Kidney (tissue), 14 donors: ENCODE measurements around the gene ASTN1. TPM values are rescaled to one million over a fixed set of nuclear protein-coding genes. Genes with fewer than 3 reads are reported as not detected.

Source experiments
- DNase-seq, 5 donors: peaks; one replicate each; pipeline ENCODE4 v3.0.0-alpha.2; 2013 to 2020
- FAIRE-seq: peaks from 2 replicates; lab custom pipeline; 2012; peaks lifted over from hg19 to GRCh38; lab: Jason Lieb, UNC
- H3K27ac ChIP-seq, 2 donors: one replicate each; pipeline ENCODE4 v1.7.0; 2013; ENCODE audit warnings: low read depth in 2 of 2, low read length in 2 of 2, inconsistent platforms in 1 of 2
- H3K27me3 ChIP-seq: one replicate; pipeline ENCODE4 v1.7.1; 2013; ENCODE audit warnings: low read length, inconsistent platforms; ENCODE audit not compliant: control insufficient read depth, insufficient read depth
- H3K36me3 ChIP-seq, 3 donors: one replicate each; pipeline versions ENCODE4 v1.7.0 to v1.7.1; 2013; ENCODE audit warnings: low read length in 3 of 3, control low read depth in 1 of 3, inconsistent platforms in 1 of 3; ENCODE audit not compliant: insufficient read depth in 3 of 3, control insufficient read depth in 2 of 3
- H3K4me1 ChIP-seq, 3 donors: one replicate each; pipeline versions ENCODE4 v1.7.0 to v1.7.1; 2013; ENCODE audit warnings: low read length in 3 of 3, inconsistent platforms in 1 of 3, low read depth in 1 of 3; ENCODE audit not compliant: control insufficient read depth in 2 of 3, insufficient read depth in 2 of 3
- H3K4me3 ChIP-seq, 3 donors: one replicate each; pipeline versions ENCODE4 v1.7.0 to v1.8.1; 2013; ENCODE audit warnings: low read length in 3 of 3, control low read depth in 1 of 3, inconsistent platforms in 1 of 3
- H3K9ac ChIP-seq, 3 donors: one replicate each; pipeline versions ENCODE4 v1.7.0 to v1.7.1; 2013; ENCODE audit warnings: low read length in 3 of 3, control low read depth in 1 of 3, inconsistent platforms in 1 of 3
- H3K9me3 ChIP-seq, 3 donors: one replicate each; pipeline versions ENCODE4 v1.7.0 to v1.7.1; 2013; ENCODE audit warnings: low read length in 3 of 3, control low read depth in 1 of 3, inconsistent platforms in 1 of 3; ENCODE audit not compliant: control insufficient read depth in 2 of 3, insufficient read depth in 1 of 3
- intact Hi-C: fragments of 100-400 bp; cut with DNase I; formaldehyde crosslinking; loops from one replicate; pipeline ENCODE4 v1.11.1; 2022
- polyA plus RNA-seq: library from polyadenylated mRNA; stranded (reverse); fragments of 350-450 nt; fragmentation: Illumina TruSeq; extraction: RNeasy Lipid Tissue Mini Kit (QIAGEN cat#74804); gene quantifications from one replicate; pipeline ENCODE4 v1.2.3, GENCODE V29; 2014; ENCODE audit warnings: low read depth, low replicate concordance; ENCODE audit not compliant: insufficient read depth
- total RNA-seq: library from RNA; stranded (reverse); fragmentation: NEBNext Ultra II Directional; extraction: Animal tissue kit (Norgen Biotek cat#: 25700); gene quantifications from one replicate; pipeline ENCODE4 v1.2.1, GENCODE V29; 2021
- TF ChIP-seq, protein P1 (sequence below): IDR thresholded peaks from 3 replicates; pipeline ENCODE4 v1.5.1; 2012; ENCODE audit warnings: mild to moderate bottlenecking, moderate library complexity, borderline replicate concordance; ENCODE audit not compliant: insufficient read depth; ENCODE audit errors: extremely low read depth
- donor health status: control.
- donor health status: control.
- donor health status: control.
- donor health status: control.
- donor health status: control.
- donor health status: DM: yes; HTN: yes; CAD: no.
- donor health status: Normal renal cell carcinoma (clear cell type).

Gene ASTN1
- total and polyA plus RNA-seq, 2 donors from 2014 or later: 0.19 to 0.25 TPM

DNA sequence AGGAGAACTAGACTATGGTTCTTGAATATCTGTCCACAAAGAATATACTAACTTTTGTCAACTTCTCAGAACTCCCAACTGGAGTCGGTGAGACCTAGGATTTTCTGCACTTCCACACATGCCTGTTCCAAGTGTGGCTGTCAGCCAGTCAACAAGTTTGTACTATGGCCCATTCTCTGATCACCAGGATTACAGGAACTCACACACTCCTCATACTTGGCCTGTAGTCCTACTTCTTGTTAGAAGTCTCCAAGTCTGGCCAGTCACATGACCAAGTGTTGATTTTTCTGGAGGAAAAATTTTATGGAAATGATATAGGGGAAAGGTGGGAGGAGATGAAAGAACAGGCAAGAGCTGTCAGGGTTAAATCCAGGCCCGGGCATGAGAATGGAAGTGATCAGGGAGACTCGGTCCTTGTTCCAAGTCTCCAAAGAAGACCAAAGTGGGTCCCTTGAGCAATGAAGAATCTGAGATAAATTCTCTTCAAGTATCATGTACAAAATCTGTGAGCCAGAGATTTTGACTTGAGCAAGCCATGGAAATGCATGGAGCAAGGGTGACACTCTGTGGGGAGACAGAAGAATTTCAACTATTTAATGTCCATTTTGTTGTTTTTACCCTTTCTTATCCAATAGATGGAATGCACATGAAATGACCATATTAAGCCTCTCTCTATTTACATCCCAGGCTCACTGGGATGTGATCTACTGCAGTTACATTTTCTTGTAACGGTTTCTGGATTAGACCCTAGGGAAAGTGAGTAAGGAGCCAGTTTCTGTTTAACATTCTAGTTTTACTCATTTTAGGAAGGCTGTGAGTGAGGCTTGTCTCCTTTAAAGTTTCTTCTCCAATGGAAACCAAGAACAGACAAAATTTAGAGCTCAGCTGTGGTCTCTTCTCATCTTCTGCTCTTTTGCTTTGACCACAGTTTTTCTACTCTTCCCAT is 320.9 kb downstream of the ASTN1 start:
- intact Hi-C loops: no loop called here
- no peak overlapping the region for H3K9ac ChIP-seq
- DNase-seq (peak in 4 of 5 donors; percentile 52 to 85 (median 70)), FAIRE-seq (peak; percentile 8)
- no peaks in the 10 kb centered on the region for H3K4me1 ChIP-seq
- no peaks in the 10 kb centered on the region for H3K27me3 ChIP-seq
- no peaks in the 10 kb centered on the region for H3K36me3 ChIP-seq
- no peak overlapping the region for H3K4me3 ChIP-seq
- TF ChIP-seq, protein P1, sequence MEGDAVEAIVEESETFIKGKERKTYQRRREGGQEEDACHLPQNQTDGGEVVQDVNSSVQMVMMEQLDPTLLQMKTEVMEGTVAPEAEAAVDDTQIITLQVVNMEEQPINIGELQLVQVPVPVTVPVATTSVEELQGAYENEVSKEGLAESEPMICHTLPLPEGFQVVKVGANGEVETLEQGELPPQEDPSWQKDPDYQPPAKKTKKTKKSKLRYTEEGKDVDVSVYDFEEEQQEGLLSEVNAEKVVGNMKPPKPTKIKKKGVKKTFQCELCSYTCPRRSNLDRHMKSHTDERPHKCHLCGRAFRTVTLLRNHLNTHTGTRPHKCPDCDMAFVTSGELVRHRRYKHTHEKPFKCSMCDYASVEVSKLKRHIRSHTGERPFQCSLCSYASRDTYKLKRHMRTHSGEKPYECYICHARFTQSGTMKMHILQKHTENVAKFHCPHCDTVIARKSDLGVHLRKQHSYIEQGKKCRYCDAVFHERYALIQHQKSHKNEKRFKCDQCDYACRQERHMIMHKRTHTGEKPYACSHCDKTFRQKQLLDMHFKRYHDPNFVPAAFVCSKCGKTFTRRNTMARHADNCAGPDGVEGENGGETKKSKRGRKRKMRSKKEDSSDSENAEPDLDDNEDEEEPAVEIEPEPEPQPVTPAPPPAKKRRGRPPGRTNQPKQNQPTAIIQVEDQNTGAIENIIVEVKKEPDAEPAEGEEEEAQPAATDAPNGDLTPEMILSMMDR: peak; percentile 53
- no peaks in the 10 kb centered on the region for H3K9me3 ChIP-seq
- no peak overlapping the region for H3K27ac ChIP-seq

DNA sequence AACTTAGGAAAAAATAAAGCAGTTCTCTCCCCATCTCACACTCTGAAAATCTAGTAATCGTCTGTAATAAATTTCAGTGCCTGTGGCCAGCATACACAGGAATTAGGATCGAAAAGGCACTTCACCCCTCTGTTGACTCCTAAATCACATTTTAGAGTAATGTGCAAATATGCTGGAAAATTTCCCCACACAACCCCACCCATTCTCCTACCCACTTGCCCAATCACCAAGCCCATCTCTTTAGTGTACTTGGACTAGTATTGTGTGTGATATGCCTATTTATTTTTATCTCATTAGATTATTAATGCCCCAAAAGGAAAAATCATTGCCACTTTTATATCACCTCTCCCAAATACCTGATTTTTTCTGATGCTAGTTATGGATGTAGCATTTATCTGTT is 323.3 kb downstream of the ASTN1 start:
- no peaks in the 10 kb centered on the region for H3K36me3 ChIP-seq
- H3K27ac ChIP-seq: no peak overlapping the region
- no peak overlapping the region for H3K4me3 ChIP-seq
- TF ChIP-seq, protein P1: no peak
- DNase-seq (no peak), FAIRE-seq (no peak)
- no peaks in the 10 kb centered on the region for H3K9me3 ChIP-seq
- intact Hi-C loops: no loop called here
- H3K9ac ChIP-seq: no peak overlapping the region
- H3K4me1 ChIP-seq: no peaks in the 10 kb centered on the region
- no peaks in the 10 kb centered on the region for H3K27me3 ChIP-seq

DNA sequence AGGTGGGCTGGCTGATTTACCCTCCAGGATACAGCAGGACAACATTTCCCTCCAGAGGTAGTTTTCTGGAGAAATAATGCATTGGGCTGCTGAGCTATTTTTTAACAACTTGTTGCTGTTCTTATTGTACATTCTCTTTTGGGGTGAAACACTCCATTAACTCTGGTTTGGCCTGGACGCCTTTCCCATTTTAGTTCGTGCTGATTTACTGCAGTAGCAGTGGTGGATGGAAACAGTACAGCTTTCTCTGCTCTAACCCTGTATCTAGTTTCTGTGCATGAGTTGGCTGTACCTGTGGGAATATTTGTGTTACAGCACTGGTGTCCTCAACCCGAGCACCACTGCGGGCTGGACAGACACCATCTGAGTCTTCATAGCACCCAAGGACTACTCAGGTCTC is 325.3 kb downstream of the ASTN1 start:
- intact Hi-C loops: no loop called here
- Histone ChIP-seq H3K9ac (no peak overlapping the region), H3K27ac (no peak overlapping the region), H3K4me1 (no peaks in the 10 kb centered on the region), H3K9me3 (no peaks in the 10 kb centered on the region), H3K27me3 (no peaks in the 10 kb centered on the region), H3K36me3 (no peaks in the 10 kb centered on the region), H3K4me3 (no peak overlapping the region)
- FAIRE-seq: no peak
- DNase-seq: peak in 3 of 5 donors; percentile 46 to 70 (median 70)
- TF ChIP-seq, protein P1: no peak
